Activated CD8-positive, alpha-beta memory T cell treated with anti-CD3 and anti-CD28 coated beads for 1 hour (primary cell): ENCODE results near the gene GIPC1.

Experiments
- DNase-seq, 2 donors: peaks; one replicate each; pipeline ENCODE4 v3.0.0-alpha.2; 2020; ENCODE audit warnings: low read depth in 1 of 2; ENCODE audit errors: extremely low read depth in 1 of 2

The GIPC1 gene

DNA sequence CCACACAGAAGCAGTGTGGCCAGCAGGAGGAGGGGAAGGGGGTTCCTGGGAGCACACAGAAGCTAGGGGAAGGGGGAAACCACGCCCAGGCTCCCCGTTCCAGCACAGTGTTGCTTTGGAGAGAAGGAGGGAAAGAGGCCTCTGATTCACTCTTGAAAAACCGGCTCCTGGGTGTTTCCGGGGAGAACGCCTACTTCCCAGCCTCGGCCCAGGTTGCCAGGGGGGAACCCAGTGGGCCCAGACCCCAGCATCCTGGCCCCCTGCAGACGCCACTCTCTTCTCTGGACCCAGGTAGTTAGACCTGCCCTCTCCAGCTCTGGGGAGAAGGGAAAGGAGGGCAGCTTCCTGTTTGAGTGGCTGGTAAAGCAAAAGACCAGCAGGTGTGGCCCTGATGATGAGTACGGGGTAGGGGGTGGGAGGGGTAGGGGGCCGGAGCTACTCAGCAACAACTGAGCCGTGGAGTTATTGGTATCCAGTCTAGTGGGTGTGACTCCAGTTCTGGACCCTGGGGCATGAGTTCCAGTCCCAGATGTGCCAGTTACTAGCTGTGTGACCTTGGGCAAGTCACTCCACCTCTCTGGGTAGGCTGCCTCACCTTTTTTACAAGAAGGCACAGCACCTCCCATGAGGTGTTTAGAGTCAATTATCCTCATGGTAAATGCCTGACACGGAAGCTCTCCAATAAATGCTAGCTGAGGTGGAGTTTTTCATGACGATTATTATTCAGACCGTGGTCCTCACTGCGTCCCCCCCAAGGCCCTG is 836 bp downstream of the GIPC1 start:
- no peak for DNase-seq

GRCh38 chr19:14494411-14494810 is 1.5 kb downstream of the GIPC1 start:
- no peak for DNase-seq

DNA sequence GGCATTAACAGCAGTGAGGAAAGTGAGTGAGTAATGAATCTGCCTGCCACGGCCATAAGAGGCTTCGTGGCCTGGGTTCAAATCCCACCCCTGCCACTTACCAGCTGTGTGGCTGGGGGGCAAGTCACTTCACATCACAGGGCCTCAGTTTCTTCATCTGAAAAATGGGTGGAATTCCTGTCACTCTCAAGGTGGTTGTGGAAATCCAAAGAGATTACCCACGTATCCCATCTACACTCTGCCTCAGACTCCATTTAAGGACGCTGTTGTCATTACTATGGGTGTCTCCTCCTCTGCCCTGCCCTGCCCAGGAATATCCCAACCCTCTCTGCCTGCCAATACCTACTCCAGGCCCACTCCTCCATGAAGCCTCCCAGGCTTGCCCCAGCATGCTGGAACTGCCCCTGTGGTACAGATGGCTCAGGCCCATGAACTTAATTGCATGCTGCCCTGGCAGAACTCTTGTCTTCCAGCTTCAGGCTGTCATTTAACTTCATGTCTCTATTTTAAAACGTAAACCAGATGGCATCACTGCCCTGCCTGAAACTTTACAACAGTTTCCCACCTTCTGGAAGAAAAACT is 3.1 kb downstream of the GIPC1 start:
- no peak for DNase-seq

DNA sequence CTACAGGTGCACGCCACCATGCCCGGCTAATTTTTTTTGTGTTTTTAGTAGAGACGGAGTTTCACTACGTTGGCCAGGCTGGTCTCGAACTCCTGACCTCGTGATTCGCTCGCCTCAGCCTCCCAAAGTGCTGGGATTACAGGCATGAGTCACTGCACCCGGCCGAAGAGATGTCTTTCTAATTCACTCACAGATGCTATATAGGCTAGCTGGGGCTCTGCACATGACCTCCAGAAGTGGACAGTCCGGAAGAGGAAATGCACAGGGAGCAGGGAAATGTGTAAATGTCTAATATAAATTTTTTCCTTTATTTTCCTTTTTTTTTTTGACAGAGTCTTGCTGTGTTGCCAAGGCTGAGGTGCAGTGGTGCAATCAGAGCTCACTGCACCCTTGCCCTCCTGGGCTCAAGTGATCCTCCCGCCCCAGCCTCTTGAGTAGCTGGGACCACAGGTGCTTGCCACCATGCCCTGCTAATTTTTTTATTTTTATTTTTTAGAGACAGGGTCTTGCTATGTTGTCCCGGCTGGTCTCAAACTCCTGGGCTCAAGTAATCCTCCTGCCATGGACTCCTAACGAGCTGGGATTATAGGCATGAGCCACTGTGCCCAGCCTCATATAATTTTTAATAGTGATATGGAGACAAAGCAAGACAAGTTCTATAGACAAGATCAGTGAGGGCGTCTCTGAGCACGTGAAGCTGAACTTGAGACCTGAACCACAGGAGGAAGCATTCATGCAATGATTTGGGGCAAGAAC is 8.4 kb downstream of the GIPC1 start:
- no peak for DNase-seq

- no peak for DNase-seq
These were observed 13.6 kb downstream of the GIPC1 start for GRCh38 chr19:14482172-14482941.

- DNase-seq, result no peak
These were observed 15.2 kb downstream of the GIPC1 start for GRCh38 chr19:14480700-14481079.

DNA sequence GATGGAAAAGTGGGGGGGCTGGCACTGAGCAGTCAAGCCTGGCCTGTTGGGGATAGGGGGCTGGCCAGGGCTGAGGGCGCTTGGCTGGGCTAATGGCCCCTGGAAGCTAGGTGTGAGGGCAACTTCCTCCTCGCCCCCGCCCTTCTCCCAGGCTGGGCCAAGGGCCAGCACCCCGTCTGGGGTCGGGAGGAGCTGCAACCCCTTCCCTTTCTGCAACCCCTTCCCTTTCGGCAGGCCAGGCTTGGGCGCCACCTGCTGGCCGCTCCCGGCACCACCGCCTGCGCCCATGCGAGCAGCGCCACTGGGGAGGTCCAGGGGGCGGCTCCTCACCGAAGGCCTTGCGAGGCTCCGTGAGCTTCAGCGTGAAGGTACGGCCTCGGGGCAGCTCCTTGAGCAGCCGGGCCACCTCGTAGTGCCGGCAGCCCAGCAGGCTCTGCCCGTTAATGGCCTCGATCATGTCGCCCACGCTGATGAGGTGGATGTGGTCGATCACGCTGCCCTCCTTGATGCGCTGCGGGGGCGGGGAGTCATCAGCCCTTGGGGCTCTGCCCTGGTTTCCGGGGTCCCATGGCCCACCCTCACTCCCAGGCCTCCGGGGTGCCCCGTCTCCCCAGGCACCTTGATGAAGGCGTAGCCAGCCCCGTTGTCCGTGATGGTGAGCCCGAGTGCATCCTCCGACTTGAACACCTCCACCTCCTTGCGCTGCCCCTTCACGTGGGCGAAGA is 15.8 kb downstream of the GIPC1 start:
- DNase-seq, result peak in 1 of 2 donors; percentile 54

- DNase-seq, result no peak
These were observed 16.5 kb downstream of the GIPC1 start for GRCh38 chr19:14479309-14479974.

GRCh38 chr19:14478113-14478545 is 17.8 kb downstream of the GIPC1 start:
- no peak for DNase-seq

GRCh38 chr19:14477418-14478112 is 18.4 kb downstream of the GIPC1 start:
- DNase-seq, result no peak

DNA sequence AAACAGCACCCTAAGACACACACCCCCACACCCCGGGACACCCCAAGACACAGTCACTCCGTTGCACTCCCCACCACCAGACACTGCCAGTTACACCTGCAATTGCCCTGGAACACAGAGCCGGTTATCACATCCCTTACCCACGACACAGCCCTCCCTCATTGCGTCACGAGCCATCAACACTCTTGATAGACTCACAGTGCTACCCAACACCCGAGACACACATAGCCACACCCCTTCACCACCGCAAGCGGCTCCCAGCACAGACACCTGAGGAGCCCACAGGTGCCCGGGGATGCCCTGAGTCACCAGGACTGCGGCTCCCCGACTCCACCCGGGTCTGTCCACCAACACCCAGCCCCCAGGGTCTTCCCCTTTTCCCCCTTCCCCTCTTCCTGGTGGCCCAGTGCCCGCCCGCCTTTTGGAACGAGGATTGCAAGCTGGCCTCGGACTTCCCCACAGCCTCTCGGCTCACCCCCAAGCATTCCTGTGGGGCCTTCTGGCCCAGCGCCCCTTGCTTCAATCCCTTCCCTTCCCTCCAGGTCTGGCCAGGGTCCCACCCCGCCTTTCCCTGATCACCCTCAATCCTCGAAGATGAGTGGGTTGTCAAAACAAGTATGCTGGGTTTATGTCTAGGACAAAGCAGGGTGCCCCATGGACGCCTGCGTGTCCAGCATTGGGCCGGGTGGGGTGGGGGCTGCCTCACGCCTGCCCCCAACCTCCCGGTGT is 19.1 kb downstream of the GIPC1 start:
- DNase-seq, result no peak

GRCh38 chr19:14476327-14476672 is 19.6 kb downstream of the GIPC1 start:
- no peak for DNase-seq

DNA sequence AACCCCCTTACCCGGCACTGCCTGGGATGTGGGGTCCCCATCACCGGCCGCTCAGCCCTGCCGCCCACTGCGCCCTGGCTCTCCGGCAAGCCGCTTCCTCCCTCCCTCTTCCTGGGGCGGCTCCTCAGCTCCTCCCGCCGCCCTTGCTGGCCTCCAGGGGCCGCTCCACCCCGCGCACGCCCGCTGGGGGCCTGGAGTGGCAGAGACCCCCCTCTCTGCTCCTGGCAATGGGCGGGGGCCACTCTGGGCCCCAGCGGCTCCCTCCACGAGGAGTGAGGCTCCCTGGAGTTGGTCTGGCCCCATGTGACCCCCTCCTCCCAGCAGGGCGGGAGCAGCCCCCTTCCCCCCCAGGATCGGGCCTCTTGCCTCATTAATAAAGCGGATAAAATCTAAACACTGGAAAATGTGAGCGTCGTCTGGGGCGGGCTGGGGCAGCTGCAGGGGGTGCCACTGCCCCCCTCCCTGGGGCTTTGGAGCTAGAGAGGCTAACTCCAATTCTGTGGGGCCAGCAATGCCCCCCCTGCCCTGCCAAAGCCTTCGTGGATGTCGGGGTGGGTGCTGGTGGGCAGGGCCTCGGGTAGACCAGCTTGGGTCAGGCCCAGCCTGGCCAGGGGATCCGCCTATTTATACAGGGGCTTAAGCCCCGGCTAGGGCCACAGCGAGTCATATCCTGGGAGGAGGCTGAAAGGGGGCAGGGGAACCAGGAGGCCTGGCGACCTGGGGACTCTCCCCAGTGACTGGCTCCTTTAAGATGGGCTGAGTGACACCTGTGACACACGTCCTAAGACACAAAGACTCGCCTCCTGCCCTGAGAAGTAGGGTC is 20.5 kb downstream of the GIPC1 start, which contains the start of gene PTGER1:
Gene PTGER1 (minus strand): TSS at position 104 of the 823 bp plus-strand sequence. CDS start 1,034 bp downstream, outside the sequence.
- DNase-seq, result no peak

DNA sequence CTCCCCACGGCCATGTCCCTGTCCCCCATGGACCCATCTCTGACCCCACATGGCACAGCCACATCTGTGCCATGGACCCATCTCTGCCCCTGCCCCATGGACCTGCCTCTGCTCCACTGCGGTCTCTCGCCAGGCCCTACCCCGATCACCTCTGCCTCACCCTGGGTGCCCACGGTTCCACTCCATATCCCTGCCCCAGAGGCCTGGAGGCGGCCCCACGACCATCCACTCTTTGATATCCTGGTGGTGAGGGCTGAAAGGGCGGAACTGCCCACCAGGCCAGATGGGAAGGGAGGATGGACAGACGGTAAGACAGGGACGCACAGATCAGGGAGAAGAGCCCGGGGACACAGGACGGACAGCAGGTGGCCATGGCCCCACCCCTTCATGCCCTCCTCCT is 21.1 kb downstream of the GIPC1 start:
- DNase-seq, result no peak

- DNase-seq, result no peak
These were observed 21.8 kb downstream of the GIPC1 start for GRCh38 chr19:14473978-14474578.

GRCh38 chr19:14473073-14473977 is 22.6 kb downstream of the GIPC1 start:
- no peak for DNase-seq
